Epithelial cell of esophagus (primary cell): Measurements from ENCODE around the gene ALDOC.
"Not testable (repeated sequence)": the region's sequence is repeated elsewhere in the genome, so short reads cannot be mapped to it uniquely, and the experiment has no call there.

Experiments
- DNase-seq: peaks from one replicate; pipeline ENCODE4 v3.0.0; 2010; ENCODE audit warnings: low read depth
- H3K4me3 ChIP-seq: 2 replicates; pipeline ENCODE4 v1.5.1; 2011; ENCODE audit warnings: mild to moderate bottlenecking, low read length, control low read depth
- CTCF ChIP-seq: IDR thresholded peaks from 2 replicates; pipeline ENCODE4 v1.5.1; 2011; ENCODE audit warnings: low read depth, mild to moderate bottlenecking, low read length, control low read depth, inconsistent platforms; ENCODE audit not compliant: insufficient read depth; ENCODE audit errors: missing control alignments

ALDOC gene

GRCh38 chr17:28584434-28584833 lies 7.7 kb upstream of the ALDOC start:
- no peak overlapping the region for H3K4me3 ChIP-seq
- no peak for DNase-seq
- TF ChIP-seq CTCF, result no peak

- H3K4me3 ChIP-seq, result no peak overlapping the region
- TF ChIP-seq CTCF, result no peak
- no peak for DNase-seq
Measured at GRCh38 chr17:28582513-28582912, 5.8 kb upstream of the ALDOC start.

GRCh38 chr17:28580959-28581358 lies 4.3 kb upstream of the ALDOC start:
- DNase-seq, result no peak
- no peak overlapping the region for H3K4me3 ChIP-seq
- TF ChIP-seq CTCF, result no peak

- H3K4me3 ChIP-seq, result no peak overlapping the region
- no peak for DNase-seq
- no peak for TF ChIP-seq CTCF
Measured at GRCh38 chr17:28579526-28579925, 2.8 kb upstream of the ALDOC start.

GRCh38 chr17:28578246-28579195 lies 1.8 kb upstream of the ALDOC start:
- DNase-seq, result no peak
- H3K4me3 ChIP-seq, result no peak overlapping the region
- no peak for TF ChIP-seq CTCF

GRCh38 chr17:28577466-28577824 lies 750 bp upstream of the ALDOC start:
- no peak for TF ChIP-seq CTCF
- H3K4me3 ChIP-seq, result no peak overlapping the region

GRCh38 chr17:28576016-28576415 lies 679 bp downstream of the ALDOC start:
- DNase-seq, H3K4me3 ChIP-seq: not testable (repeated sequence)

More at GRCh38 chr17:28577466-28577824, 750 bp upstream of the ALDOC start:
- DNase-seq, result no peak
